VCaP (cell line): ENCODE data around the gene VEPH1.

Experiments used
- H3K27ac ChIP-seq: fragments of 450-650 bp; 2 replicates; pipeline ENCODE4 v1.5.1; 2017
- CTCF ChIP-seq: fragments of 450-650 bp; conservative IDR thresholded peaks from 2 replicates; pipeline ENCODE4 v1.5.1; 2017; ENCODE audit warnings: mild to moderate bottlenecking, moderate library complexity

The VEPH1 gene

GRCh38 chr3:157240408-157240807, 262.8 kb downstream of the VEPH1 start:
- TF ChIP-seq CTCF: no peak
- H3K27ac ChIP-seq: no peak overlapping the region

- H3K27ac ChIP-seq: no peak overlapping the region
- TF ChIP-seq CTCF: peak; percentile 72
These were observed 264.0 kb downstream of the VEPH1 start for GRCh38 chr3:157239082-157239704.

- no peak overlapping the region for H3K27ac ChIP-seq
These were observed 264.8 kb downstream of the VEPH1 start for GRCh38 chr3:157238457-157238856.

GRCh38 chr3:157237886-157238285, 265.3 kb downstream of the VEPH1 start:
- TF ChIP-seq CTCF: no peak
- H3K27ac ChIP-seq: no peak overlapping the region

More at GRCh38 chr3:157238457-157238856, 264.8 kb downstream of the VEPH1 start:
- TF ChIP-seq CTCF: no peak

GRCh38 chr3:157235291-157235690, 267.9 kb downstream of the VEPH1 start:
- TF ChIP-seq CTCF: no peak
- no peak overlapping the region for H3K27ac ChIP-seq

GRCh38 chr3:157233923-157234322, 269.3 kb downstream of the VEPH1 start:
- H3K27ac ChIP-seq: no peak overlapping the region
- TF ChIP-seq CTCF: no peak

- H3K27ac ChIP-seq: no peak overlapping the region
- TF ChIP-seq CTCF: no peak
These were observed 271.1 kb downstream of the VEPH1 start for GRCh38 chr3:157232141-157232540.
